GM18505 (cell line): ENCODE results near the gene AUTS2.

ENCODE experiments used
- ATAC-seq: cut with Tn5 transposase; IDR thresholded peaks from one replicate; pipeline ENCODE4 v1.9.1; 2021; ENCODE audit not compliant: unreplicated experiment
- POLR2A ChIP-seq: IDR thresholded peaks from 4 replicates; pipeline ENCODE4 v1.6.1; 2011; ENCODE audit warnings: borderline replicate concordance; ENCODE audit not compliant: insufficient read depth, insufficient read length; ENCODE audit errors: extremely low read depth

AUTS2 gene

GRCh38 chr7:69700331-69700730 lies 102.1 kb downstream of the AUTS2 start:
- ATAC-seq: no peak

GRCh38 chr7:69701288-69701687 lies 103.0 kb downstream of the AUTS2 start:
- TF ChIP-seq POLR2A: no peak
- ATAC-seq: no peak

More at GRCh38 chr7:69700331-69700730, 102.1 kb downstream of the AUTS2 start:
- TF ChIP-seq POLR2A: no peak

GRCh38 chr7:69702357-69702756 lies 104.1 kb downstream of the AUTS2 start:
- ATAC-seq: no peak
- no peak for TF ChIP-seq POLR2A

GRCh38 chr7:69703099-69703498 lies 104.8 kb downstream of the AUTS2 start:
- TF ChIP-seq POLR2A: no peak
- no peak for ATAC-seq

- TF ChIP-seq POLR2A: no peak
- no peak for ATAC-seq
Measured at GRCh38 chr7:69706070-69706469, 107.8 kb downstream of the AUTS2 start.

GRCh38 chr7:69708857-69709256 lies 110.6 kb downstream of the AUTS2 start:
- no peak for ATAC-seq
- no peak for TF ChIP-seq POLR2A

- no peak for ATAC-seq
- TF ChIP-seq POLR2A: no peak
Measured at GRCh38 chr7:69710768-69711438, 112.6 kb downstream of the AUTS2 start.

GRCh38 chr7:69714886-69715576 lies 116.8 kb downstream of the AUTS2 start:
- no peak for TF ChIP-seq POLR2A
- ATAC-seq: no peak

GRCh38 chr7:69717221-69717620 lies 118.9 kb downstream of the AUTS2 start:
- ATAC-seq: no peak
- TF ChIP-seq POLR2A: no peak

- no peak for ATAC-seq
- TF ChIP-seq POLR2A: no peak
Measured at GRCh38 chr7:69719717-69720116, 121.4 kb downstream of the AUTS2 start.

GRCh38 chr7:69722843-69723242 lies 124.6 kb downstream of the AUTS2 start:
- no peak for TF ChIP-seq POLR2A
- no peak for ATAC-seq

- no peak for ATAC-seq
- no peak for TF ChIP-seq POLR2A
Measured at GRCh38 chr7:69723663-69724062, 125.4 kb downstream of the AUTS2 start.

- ATAC-seq: no peak
- TF ChIP-seq POLR2A: no peak
Measured at GRCh38 chr7:69728304-69728703, 130.0 kb downstream of the AUTS2 start.

GRCh38 chr7:69732203-69732602 lies 133.9 kb downstream of the AUTS2 start:
- no peak for TF ChIP-seq POLR2A
- no peak for ATAC-seq
